Tibial artery (tissue), 4 donors: ENCODE data around the gene ZFP14.
"Not testable (repeated sequence)": the region's sequence is repeated elsewhere in the genome, so short reads cannot be mapped to it uniquely, and the experiment has no call there.

Experiments
- DNase-seq, 2 donors: peaks; one replicate each; pipeline ENCODE4 v3.0.0-alpha.2; 2019
- H3K27ac ChIP-seq, 2 donors: fragments of 200-600 bp; sonication (generic) in 1 of 2; 1 replicate in 1 of 2; 2 replicates in 1 of 2; pipeline ENCODE4 v1.5.1; 2018 to 2019; ENCODE audit warnings: mild to moderate bottlenecking in 1 of 2
- H3K27me3 ChIP-seq, 2 donors: fragments of 200-600 bp; sonication (generic) in 1 of 2; one replicate each; pipeline versions ENCODE4 v1.5.1 to v1.6.0; 2016 to 2019
- H3K36me3 ChIP-seq, 3 donors: fragments of 200-600 bp; sonication (generic) in 2 of 3; one replicate each; pipeline ENCODE4 v1.5.1; 2016 to 2019; ENCODE audit warnings: mild to moderate bottlenecking in 2 of 3
- H3K4me1 ChIP-seq, 4 donors: fragments of 200-600 bp; sonication (generic) in 2 of 4; 1 replicate in 3 of 4; 2 replicates in 1 of 4; pipeline ENCODE4 v1.5.1; 2016 to 2019
- H3K4me3 ChIP-seq, 2 donors: fragments of 200-600 bp; sonication (generic) in 1 of 2; 1 replicate in 1 of 2; 2 replicates in 1 of 2; pipeline ENCODE4 v1.5.1; 2018 to 2019; ENCODE audit warnings: mild to moderate bottlenecking in 2 of 2
- H3K9me3 ChIP-seq, 3 donors: fragments of 200-600 bp; sonication (generic) in 1 of 3; one replicate each; pipeline ENCODE4 v1.5.1; 2016 to 2019
- intact Hi-C: fragments of 100-400 bp; cut with DNase I; formaldehyde crosslinking; loops from one replicate; pipeline ENCODE4 v1.15.0; 2023; ENCODE audit warnings: low total_unique reads
- TF ChIP-seq, protein P1 (sequence below), 2 experiments: fragments of 200-600 bp in 1 of 2; fragments of 450-650 bp in 1 of 2; IDR thresholded peaks; one replicate each; pipeline ENCODE4 v1.5.1; 2017 to 2019; ENCODE audit warnings: antibody characterized with exemption in 2 of 2, mild to moderate bottlenecking in 1 of 2, moderate library complexity in 1 of 2

The ZFP14 gene

DNA sequence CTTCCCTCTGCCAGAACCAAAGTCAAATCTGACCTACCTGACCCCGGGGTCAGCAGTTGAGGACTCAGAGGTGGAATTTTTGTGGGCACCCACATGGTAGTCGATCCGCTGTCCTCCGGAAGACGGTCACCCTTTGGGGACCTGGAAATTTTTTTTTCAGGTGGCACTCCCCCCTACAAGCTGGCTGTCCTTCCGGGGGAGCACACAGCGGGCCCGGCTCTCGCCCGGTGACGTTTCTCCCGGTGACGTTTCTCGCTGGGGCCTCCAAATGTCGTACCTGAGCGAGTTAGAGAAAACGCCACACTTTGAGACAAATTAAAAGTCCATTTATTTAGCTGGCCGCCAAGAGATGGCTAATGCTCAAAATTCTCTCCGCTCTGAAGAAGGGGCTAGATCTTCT lies 48.8 kb downstream of the ZFP14 start:
- intact Hi-C loops = no loop called here
- peaks cover 0 to 6% (median 0%) of the 10 kb centered on the region in 3 donors for H3K9me3 ChIP-seq
- H3K27ac ChIP-seq = no peak overlapping the region
- H3K4me1 ChIP-seq = peaks cover 0 to 14% (median 8%) of the 10 kb centered on the region in 4 donors
- no peak overlapping the region for H3K4me3 ChIP-seq
- TF ChIP-seq, protein P1, sequence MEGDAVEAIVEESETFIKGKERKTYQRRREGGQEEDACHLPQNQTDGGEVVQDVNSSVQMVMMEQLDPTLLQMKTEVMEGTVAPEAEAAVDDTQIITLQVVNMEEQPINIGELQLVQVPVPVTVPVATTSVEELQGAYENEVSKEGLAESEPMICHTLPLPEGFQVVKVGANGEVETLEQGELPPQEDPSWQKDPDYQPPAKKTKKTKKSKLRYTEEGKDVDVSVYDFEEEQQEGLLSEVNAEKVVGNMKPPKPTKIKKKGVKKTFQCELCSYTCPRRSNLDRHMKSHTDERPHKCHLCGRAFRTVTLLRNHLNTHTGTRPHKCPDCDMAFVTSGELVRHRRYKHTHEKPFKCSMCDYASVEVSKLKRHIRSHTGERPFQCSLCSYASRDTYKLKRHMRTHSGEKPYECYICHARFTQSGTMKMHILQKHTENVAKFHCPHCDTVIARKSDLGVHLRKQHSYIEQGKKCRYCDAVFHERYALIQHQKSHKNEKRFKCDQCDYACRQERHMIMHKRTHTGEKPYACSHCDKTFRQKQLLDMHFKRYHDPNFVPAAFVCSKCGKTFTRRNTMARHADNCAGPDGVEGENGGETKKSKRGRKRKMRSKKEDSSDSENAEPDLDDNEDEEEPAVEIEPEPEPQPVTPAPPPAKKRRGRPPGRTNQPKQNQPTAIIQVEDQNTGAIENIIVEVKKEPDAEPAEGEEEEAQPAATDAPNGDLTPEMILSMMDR (IDR thresholded peaks at IDR 0.05) = no peak
- DNase-seq = no peak
- no peaks in the 10 kb centered on the region for H3K27me3 ChIP-seq
- H3K36me3 ChIP-seq = peaks cover 34 to 47% (median 42%) of the 10 kb centered on the region in 3 donors

DNA sequence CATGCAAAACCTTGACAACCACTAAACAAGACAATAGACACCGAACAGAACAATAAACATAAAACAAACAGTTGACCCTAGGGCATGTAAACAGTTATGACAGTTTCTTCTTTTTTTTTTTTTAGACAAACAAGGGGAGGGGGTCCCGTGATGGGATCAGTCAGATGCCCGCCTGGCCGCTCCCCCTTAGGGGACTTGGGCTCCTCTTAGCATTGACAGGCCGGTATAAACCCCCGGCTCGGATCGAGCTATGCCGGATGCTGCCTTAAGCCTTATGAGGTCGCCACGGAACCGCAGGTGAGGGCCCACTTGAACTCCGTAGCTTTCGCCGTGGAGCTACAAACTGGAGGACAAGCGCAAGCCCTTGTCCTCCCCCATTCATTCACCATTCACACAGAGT lies 49.5 kb downstream of the ZFP14 start:
- intact Hi-C loops, H3K9me3 ChIP-seq, H3K27me3 ChIP-seq, H3K4me3 ChIP-seq, DNase-seq, H3K27ac ChIP-seq: not testable (repeated sequence)
- peaks cover 0 to 14% (median 8%) of the 10 kb centered on the region in 4 donors for H3K4me1 ChIP-seq
- H3K36me3 ChIP-seq = peaks cover 37 to 54% (median 45%) of the 10 kb centered on the region in 3 donors

DNA sequence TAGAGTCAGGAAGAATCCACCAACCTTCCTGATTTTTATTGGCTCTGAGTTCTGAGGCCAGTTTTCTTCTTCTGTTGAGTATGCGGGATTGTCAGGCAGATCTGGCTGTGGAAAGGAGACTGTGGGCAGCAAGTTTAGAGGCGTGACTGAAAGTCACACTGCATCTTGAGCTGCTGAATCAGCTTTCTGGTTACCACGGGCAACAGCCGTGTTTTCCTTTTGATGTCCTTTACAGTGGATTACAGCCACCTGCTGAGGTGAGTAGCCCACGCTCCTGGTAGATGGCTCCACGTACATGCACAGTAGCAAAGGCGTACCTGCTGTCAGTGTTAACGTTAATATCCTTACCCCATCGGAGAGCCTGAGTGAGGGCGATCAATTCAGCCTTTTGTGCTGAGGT lies 52.4 kb downstream of the ZFP14 start:
- H3K4me3 ChIP-seq, DNase-seq, H3K27ac ChIP-seq, H3K9me3 ChIP-seq, H3K27me3 ChIP-seq, intact Hi-C loops: not testable (repeated sequence)
- Histone ChIP-seq H3K36me3 (peaks cover 37 to 58% (median 45%) of the 10 kb centered on the region in 3 donors), H3K4me1 (peaks cover 0 to 14% (median 4%) of the 10 kb centered on the region in 4 donors)

DNA sequence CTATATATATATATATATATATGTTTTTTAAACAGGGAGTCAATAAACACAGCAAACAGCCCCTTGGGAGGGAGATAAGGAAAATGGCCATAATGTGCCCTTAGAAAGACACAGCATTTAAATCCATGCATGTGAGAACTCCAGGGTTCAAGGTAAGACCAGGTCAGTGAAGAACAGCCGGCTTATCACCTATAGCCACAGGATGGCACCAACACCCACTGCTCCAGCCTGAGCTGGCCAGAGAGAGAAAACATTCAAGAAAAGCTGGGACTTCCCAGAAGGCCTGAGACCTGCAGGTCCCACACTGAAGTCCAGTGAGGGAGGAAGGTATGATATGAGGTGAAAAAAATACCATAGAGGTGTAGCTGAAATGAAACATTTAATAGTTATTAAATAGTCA lies 63.8 kb downstream of the ZFP14 start:
- H3K36me3 ChIP-seq = peaks cover 4 to 18% (median 9%) of the 10 kb centered on the region in 3 donors
- DNase-seq, H3K27ac ChIP-seq, H3K4me3 ChIP-seq, intact Hi-C loops, H3K27me3 ChIP-seq, H3K4me1 ChIP-seq, H3K9me3 ChIP-seq: not testable (repeated sequence)

DNA sequence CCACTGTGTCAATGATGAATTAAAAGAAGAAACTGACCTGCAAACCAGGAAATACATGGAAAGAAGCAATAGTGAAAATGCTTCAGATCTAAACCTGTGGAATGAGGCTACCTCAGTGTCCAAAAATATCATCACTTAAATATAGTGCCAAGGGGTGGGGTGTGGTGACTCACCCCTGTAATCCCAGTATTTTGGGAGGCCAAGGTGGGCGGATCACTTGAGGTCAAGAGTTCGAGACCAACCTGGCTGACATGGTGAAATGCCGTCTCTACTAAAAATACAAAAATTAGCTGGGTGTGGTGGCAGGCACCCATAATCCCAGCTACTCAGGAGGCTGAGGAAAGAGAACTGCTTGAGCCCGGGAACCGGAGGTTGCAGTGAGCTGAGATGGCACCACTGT lies 64.9 kb downstream of the ZFP14 start:
- H3K4me3 ChIP-seq, DNase-seq, intact Hi-C loops, H3K9me3 ChIP-seq, H3K27ac ChIP-seq, H3K4me1 ChIP-seq, H3K27me3 ChIP-seq: not testable (repeated sequence)
- peaks cover under 1 to 11% (median 9%) of the 10 kb centered on the region in 3 donors for H3K36me3 ChIP-seq

DNA sequence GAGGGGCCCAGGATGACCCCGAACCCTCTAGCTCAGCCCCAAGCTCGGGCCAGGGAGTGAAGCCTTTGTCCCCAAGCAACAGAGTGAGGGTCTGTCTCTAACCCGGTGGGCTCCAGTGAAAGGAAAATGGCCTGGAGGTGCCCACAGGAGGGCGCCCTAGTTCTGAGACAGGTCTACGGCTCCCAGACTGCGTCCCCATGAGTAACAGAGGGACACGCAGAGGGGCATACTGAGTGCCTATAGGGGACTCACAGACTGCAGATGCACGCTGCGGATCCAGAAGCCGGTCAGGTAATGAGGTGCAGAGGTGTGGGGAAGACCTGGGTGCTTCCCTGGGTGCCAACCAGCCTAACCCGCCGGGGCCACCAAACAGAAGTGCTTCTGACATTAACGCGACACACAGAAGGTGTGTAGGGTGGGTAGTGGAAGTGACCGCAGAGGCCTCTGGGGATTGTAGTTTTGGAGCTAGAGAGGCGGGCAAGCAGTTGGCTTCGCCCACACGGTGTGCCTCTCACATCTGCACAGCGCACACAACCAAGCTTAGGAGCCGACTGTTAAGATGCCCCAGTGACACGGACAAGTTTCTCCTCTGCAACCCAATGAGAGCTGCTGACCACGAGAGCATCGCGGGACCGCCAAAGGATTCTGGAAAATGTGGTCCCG lies 67.8 kb downstream of the ZFP14 start:
- H3K4me3 ChIP-seq, H3K27me3 ChIP-seq, H3K4me1 ChIP-seq, DNase-seq, intact Hi-C loops, H3K9me3 ChIP-seq, H3K36me3 ChIP-seq, H3K27ac ChIP-seq: not testable (repeated sequence)

DNA sequence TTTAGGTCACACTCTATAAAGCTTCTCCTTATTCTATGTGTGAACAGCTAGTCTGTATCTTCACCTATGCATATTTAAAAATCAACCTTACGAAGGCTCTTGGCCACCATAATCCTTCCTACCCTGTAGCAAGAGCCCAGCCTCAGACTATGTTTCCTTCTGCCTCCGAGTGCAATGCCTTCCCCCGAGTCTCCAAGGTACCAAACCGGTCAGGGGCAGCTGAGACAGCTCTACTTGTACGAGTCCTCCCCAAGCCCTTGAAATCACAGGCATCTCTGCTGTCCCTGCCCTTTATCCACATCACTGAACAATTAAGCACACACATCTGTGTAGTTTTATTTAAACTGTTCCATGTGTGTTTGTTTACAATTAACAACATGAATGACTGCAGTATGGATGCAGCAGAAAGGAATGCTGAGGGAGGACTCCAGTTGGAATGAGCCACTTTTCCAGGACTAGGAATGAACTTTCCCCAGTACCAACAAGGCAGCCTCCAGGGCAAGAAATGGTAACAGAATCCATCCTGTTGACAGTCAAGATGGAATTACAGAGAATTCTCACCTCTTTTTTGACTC lies 68.5 kb downstream of the ZFP14 start:
- not testable (repeated sequence) for H3K27ac ChIP-seq, H3K4me1 ChIP-seq

DNA sequence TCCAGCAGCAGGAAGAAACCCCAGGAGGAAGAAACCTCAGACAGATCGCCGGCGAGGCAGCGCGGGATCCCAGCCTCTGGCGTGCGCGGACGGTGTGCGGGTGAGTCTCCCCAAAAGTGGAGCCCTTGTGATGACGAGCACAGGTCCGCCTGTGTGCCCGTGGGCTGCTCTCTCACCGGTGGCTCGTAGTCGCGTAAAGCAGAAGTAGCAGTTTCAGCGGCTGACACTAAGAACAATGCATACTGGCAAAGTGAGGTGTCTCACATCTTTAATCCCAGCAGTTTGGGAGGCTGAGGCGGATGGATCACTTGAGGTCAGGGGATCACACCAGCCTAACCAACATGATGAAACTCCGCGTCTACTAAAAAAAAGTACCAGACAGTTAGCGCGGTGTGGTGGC lies 69.2 kb downstream of the ZFP14 start:
- DNase-seq, H3K4me1 ChIP-seq, H3K36me3 ChIP-seq, intact Hi-C loops, H3K9me3 ChIP-seq, H3K4me3 ChIP-seq, H3K27ac ChIP-seq, H3K27me3 ChIP-seq: not testable (repeated sequence)

More for the DNA sequence above, 68.5 kb downstream of the ZFP14 start:
- H3K9me3 ChIP-seq, H3K4me3 ChIP-seq, H3K27me3 ChIP-seq, H3K36me3 ChIP-seq, DNase-seq, intact Hi-C loops: not testable (repeated sequence)

DNA sequence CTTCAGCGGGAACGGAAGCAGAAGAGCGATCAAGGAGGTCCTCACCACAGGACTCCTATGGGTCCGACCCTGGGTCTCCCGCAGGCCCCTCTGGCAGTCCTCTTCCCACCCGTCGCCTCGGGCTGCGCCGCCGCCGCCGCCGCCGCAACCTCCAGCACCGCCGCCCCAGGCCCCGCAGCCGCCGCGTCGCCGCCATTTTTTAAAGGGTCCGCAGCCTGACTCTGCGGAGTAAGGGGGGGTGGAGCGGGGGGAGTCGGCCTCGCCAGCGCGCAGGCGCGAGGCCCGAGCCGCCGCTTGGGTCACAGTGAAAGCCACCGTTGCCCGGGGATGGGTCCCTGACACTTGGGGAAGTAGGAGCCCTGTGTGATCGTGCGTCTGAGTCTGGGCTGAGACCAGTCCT lies 69.7 kb downstream of the ZFP14 start:
- H3K4me3 ChIP-seq, H3K4me1 ChIP-seq, H3K9me3 ChIP-seq, H3K36me3 ChIP-seq, H3K27me3 ChIP-seq, intact Hi-C loops, DNase-seq, H3K27ac ChIP-seq: not testable (repeated sequence)

DNA sequence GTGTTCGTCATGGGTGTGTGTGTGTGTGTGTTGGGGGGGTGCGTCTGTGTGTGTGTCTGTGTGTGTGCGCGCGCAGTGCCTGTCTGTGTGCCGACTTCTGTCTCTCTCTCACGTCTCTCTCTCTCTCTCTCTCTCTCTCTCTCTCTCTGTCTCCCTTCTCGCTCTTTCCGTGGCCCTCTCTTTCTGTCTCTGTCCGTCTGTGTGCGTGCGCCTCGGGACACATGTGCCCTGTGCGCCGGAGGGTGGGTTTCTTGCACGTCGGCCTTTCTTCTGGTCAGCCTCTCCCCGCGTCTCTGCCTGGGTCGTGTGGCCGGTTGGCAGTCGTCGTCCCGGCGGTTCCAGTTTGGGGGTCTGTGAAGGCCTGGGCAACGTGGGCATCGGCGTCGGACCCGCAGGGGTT lies 86.7 kb downstream of the ZFP14 start:
- H3K27ac ChIP-seq, H3K4me3 ChIP-seq, H3K36me3 ChIP-seq, H3K9me3 ChIP-seq, intact Hi-C loops, H3K27me3 ChIP-seq, DNase-seq, H3K4me1 ChIP-seq: not testable (repeated sequence)
